T-helper 17 cell (primary cell): ENCODE results near the gene OR10K1. TPM values are rescaled to one million over a fixed set of nuclear protein-coding genes. Genes with fewer than 3 reads are reported as not detected.
"Not testable (repeated sequence)": the region's sequence is repeated elsewhere in the genome, so short reads cannot be mapped to it uniquely, and the experiment has no call there.

Experiments used
- ATAC-seq: fragments of 150-1000 bp; cut with Tn5 transposase; 2 replicates; pipeline ENCODE4 v1.10.0; 2021; ENCODE audit warnings: mild to moderate bottlenecking, moderate library complexity
- DNase-seq, 3 donors: peaks; one replicate each; pipeline versions ENCODE4 v3.0.0 to v3.0.0-alpha.2; 2020 to 2021
- H3K9me3 ChIP-seq: one replicate; pipeline ENCODE4 v1.7.0; 2013; ENCODE audit warnings: low read length, mild to moderate bottlenecking; ENCODE audit not compliant: control insufficient read depth, poor library complexity, severe bottlenecking
- H3K27ac Mint-ChIP-seq: one replicate; pipeline ENCODE4 v1.8.0; 2022; ENCODE audit warnings: mild to moderate bottlenecking, moderate library complexity, mixed read lengths
- H3K27me3 Mint-ChIP-seq: one replicate; pipeline ENCODE4 v1.8.0; 2022; ENCODE audit warnings: mixed read lengths
- H3K36me3 Mint-ChIP-seq: one replicate; pipeline ENCODE4 v1.8.0; 2022; ENCODE audit warnings: low read depth, mixed read lengths
- H3K4me1 Mint-ChIP-seq: one replicate; pipeline ENCODE4 v1.8.0; 2022; ENCODE audit warnings: mild to moderate bottlenecking, mixed read lengths
- H3K4me3 Mint-ChIP-seq: one replicate; pipeline ENCODE4 v1.8.0; 2022; ENCODE audit warnings: mild to moderate bottlenecking, moderate library complexity, mixed read lengths
- total RNA-seq, 4 donors: library from RNA in 2 of 4; stranded (reverse) in 2 of 4; gene quantifications; one replicate each; pipeline ENCODE4 v1.2.3 and lab custom pipeline; 2022 to 2026

The OR10K1 gene
- total RNA-seq (not detected), total RNA-seq (lab: John Stamatoyannopoulos, UW) (0 reads per million in 2 donors)

- no peak within 1 kb of the TSS for H3K4me3 Mint-ChIP-seq
- H3K27ac Mint-ChIP-seq: peak within 1 kb of the TSS; percentile 21
- H3K9me3 ChIP-seq: no peaks in the 10 kb centered on the region
- no peak for ATAC-seq
- H3K4me1 Mint-ChIP-seq: no peaks in the 10 kb centered on the region
- no peaks in the 10 kb centered on the region for H3K36me3 Mint-ChIP-seq
- DNase-seq: no peak
- peaks cover 7% of the 10 kb centered on the region for H3K27me3 Mint-ChIP-seq
These were observed at the start of gene OR10K1 for GRCh38 chr1:158461534-158461933. Gene OR10K1 (plus strand): TSS chr1:158461834. CDS start chr1:158465562, 3,728 bp downstream.

- Mint-ChIP-seq H3K36me3 (no peaks in the 10 kb centered on the region), H3K4me1 (peaks cover 2% of the 10 kb centered on the region), H3K27me3 (peaks cover 23% of the 10 kb centered on the region), H3K4me3 (no peak overlapping the region), H3K27ac (no peak overlapping the region)
- H3K9me3 ChIP-seq: no peaks in the 10 kb centered on the region
- DNase-seq: no peak
- no peak for ATAC-seq
These were observed 46.8 kb upstream of the OR10K1 start for GRCh38 chr1:158414651-158415345.

GRCh38 chr1:158417586-158417985 lies 44.0 kb upstream of the OR10K1 start:
- Mint-ChIP-seq H3K4me1 (peaks cover 2% of the 10 kb centered on the region), H3K27me3 (peaks cover 43% of the 10 kb centered on the region), H3K36me3 (no peaks in the 10 kb centered on the region), H3K4me3 (no peak overlapping the region), H3K27ac (no peak overlapping the region)
- ATAC-seq (no peak), DNase-seq (no peak)
- H3K9me3 ChIP-seq: no peaks in the 10 kb centered on the region

DNA sequence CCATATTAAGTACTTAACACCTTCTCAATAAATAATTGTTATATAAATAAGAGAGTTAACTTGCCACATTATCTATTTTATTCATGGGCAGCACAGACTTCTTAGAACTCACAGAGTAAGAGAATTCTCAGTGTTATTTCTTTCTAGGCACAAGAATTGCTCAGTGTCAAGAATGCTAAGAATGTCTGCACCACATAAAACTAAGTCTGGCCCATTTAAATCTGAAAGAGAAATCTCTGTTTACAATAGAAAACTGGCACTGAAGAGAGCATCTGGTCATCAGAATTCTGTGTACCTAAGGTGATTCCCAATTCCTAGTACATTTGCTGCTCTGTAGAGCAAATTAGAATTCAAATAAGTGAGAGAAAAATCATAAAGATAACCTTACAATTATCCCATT lies 39.4 kb upstream of the OR10K1 start:
- Mint-ChIP-seq H3K27ac (no peak overlapping the region), H3K36me3 (no peaks in the 10 kb centered on the region), H3K4me3 (no peak overlapping the region), H3K4me1 (peaks cover 2% of the 10 kb centered on the region), H3K27me3 (peaks cover 22% of the 10 kb centered on the region)
- no peak for ATAC-seq
- DNase-seq: no peak
- no peaks in the 10 kb centered on the region for H3K9me3 ChIP-seq

GRCh38 chr1:158425027-158425426 lies 36.6 kb upstream of the OR10K1 start:
- Mint-ChIP-seq H3K36me3 (no peaks in the 10 kb centered on the region), H3K4me1 (no peaks in the 10 kb centered on the region), H3K27me3 (peaks cover 22% of the 10 kb centered on the region), H3K27ac (no peak overlapping the region), H3K4me3 (no peak overlapping the region)
- no peak for ATAC-seq
- DNase-seq: no peak
- no peaks in the 10 kb centered on the region for H3K9me3 ChIP-seq

DNA sequence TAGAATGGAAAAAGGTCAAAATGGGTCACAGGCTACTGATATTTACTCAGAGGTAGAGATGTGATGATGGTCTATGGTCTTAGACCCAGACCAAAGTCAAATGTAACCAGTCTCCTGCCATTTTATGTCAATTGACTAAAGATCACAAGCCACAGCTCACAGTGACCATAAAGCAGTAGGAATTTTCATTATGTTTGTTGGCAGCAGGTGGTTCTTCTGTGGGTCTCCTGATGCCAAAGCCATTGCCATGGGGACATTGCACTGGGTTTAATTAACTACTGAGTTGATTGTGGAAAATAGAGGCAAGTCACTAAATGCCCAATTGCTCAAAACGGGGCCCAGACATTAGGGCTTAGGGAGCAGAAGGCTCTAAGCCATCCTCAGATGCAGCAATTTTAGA lies 35.5 kb upstream of the OR10K1 start, which contains the start of gene OR10K2:
Gene OR10K2 (minus strand): TSS at position 101 of the 400 bp plus-strand sequence. CDS start 5,371 bp downstream, outside the sequence.
- no peak for DNase-seq
- H3K9me3 ChIP-seq: no peaks in the 10 kb centered on the region
- Mint-ChIP-seq H3K36me3 (no peaks in the 10 kb centered on the region), H3K4me3 (no peak within 1 kb of the TSS), H3K4me1 (no peaks in the 10 kb centered on the region), H3K27me3 (peaks cover 16% of the 10 kb centered on the region), H3K27ac (no peak within 1 kb of the TSS)
- ATAC-seq: no peak

GRCh38 chr1:158430163-158430562 lies 31.5 kb upstream of the OR10K1 start:
- DNase-seq, H3K9me3 ChIP-seq, H3K4me1 Mint-ChIP-seq, H3K36me3 Mint-ChIP-seq, ATAC-seq, H3K27ac Mint-ChIP-seq, H3K4me3 Mint-ChIP-seq: not testable (repeated sequence)
- peaks cover 27% of the 10 kb centered on the region for H3K27me3 Mint-ChIP-seq

- H3K9me3 ChIP-seq: no peaks in the 10 kb centered on the region
- H3K4me1 Mint-ChIP-seq: no peaks in the 10 kb centered on the region
- H3K36me3 Mint-ChIP-seq: peaks cover 3% of the 10 kb centered on the region
- ATAC-seq (no peak), DNase-seq (no peak)
- no peak overlapping the region for H3K4me3 Mint-ChIP-seq
- no peak overlapping the region for H3K27ac Mint-ChIP-seq
- peaks cover 38% of the 10 kb centered on the region for H3K27me3 Mint-ChIP-seq
These were observed 26.9 kb upstream of the OR10K1 start for GRCh38 chr1:158434741-158435140.

- Mint-ChIP-seq H3K36me3 (peaks cover 4% of the 10 kb centered on the region), H3K4me1 (no peaks in the 10 kb centered on the region), H3K27ac (no peak overlapping the region), H3K27me3 (peaks cover 23% of the 10 kb centered on the region), H3K4me3 (no peak overlapping the region)
- ATAC-seq (no peak), DNase-seq (no peak)
- no peaks in the 10 kb centered on the region for H3K9me3 ChIP-seq
These were observed 16.3 kb upstream of the OR10K1 start for GRCh38 chr1:158445376-158445775.

GRCh38 chr1:158454537-158454936 lies 7.1 kb upstream of the OR10K1 start:
- DNase-seq (no peak), ATAC-seq (no peak)
- Mint-ChIP-seq H3K27ac (no peak overlapping the region), H3K27me3 (peaks cover 30% of the 10 kb centered on the region), H3K36me3 (peaks cover 2% of the 10 kb centered on the region), H3K4me3 (no peak overlapping the region), H3K4me1 (no peaks in the 10 kb centered on the region)
- H3K9me3 ChIP-seq: no peaks in the 10 kb centered on the region

DNA sequence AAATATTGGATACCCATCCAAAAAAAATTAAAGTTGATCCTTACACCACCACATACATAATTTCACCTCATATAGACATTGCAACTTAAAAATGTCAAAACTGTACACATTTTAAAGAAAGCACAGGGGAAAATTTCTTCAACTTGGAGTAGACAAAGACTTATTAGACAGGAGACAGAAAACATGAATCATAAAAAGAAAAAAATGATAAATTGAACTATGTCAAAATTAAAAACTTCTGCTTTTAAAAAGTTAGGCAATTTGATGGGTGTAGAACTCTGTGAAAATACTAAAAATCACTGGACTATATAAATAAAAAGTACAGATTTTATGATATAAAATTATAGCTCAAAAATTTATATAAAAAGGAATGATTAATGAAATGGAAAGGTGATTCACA lies 4.4 kb upstream of the OR10K1 start:
- no peaks in the 10 kb centered on the region for H3K9me3 ChIP-seq
- H3K27ac Mint-ChIP-seq: no peak overlapping the region

DNA sequence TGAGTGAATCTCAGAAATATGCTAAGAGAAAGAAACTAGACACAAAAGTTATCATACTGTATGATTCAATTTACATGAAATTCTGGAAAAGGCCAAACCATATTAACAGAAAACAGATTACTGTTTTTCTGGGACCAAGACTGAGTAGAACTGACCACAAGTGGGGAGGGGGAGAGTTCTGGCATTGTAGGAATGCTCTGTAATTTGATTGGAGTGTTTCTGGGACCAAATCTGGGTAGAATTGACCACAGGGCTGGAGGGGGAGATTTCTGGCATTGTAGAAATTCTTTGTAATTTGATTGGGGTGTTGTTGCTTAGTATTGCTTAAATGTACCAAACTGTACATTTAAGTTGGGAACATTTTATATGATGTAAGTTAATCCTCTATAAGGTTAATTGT lies 3.4 kb upstream of the OR10K1 start:
- no peaks in the 10 kb centered on the region for H3K36me3 Mint-ChIP-seq
- no peaks in the 10 kb centered on the region for H3K4me1 Mint-ChIP-seq
- ATAC-seq (no peak), DNase-seq (no peak)
- no peak overlapping the region for H3K4me3 Mint-ChIP-seq
- H3K9me3 ChIP-seq: no peaks in the 10 kb centered on the region
- no peak overlapping the region for H3K27ac Mint-ChIP-seq
- peaks cover 30% of the 10 kb centered on the region for H3K27me3 Mint-ChIP-seq

More for the DNA sequence above, 4.4 kb upstream of the OR10K1 start:
- DNase-seq (no peak), ATAC-seq (no peak)
- Mint-ChIP-seq H3K4me1 (no peaks in the 10 kb centered on the region), H3K27me3 (peaks cover 30% of the 10 kb centered on the region), H3K36me3 (no peaks in the 10 kb centered on the region), H3K4me3 (no peak overlapping the region)

GRCh38 chr1:158471920-158472319 lies 10.3 kb downstream of the OR10K1 start, which contains the start of gene OR10R2:
Gene OR10R2 (plus strand): TSS chr1:158472220. CDS start chr1:158472326, 106 bp downstream.
- ATAC-seq (no peak), DNase-seq (no peak)
- H3K27me3 Mint-ChIP-seq: peaks cover 29% of the 10 kb centered on the region
- no peaks in the 10 kb centered on the region for H3K9me3 ChIP-seq
- H3K27ac Mint-ChIP-seq: no peak within 1 kb of the TSS
- H3K4me1 Mint-ChIP-seq: peaks cover 2% of the 10 kb centered on the region
- no peak within 1 kb of the TSS for H3K4me3 Mint-ChIP-seq
- peaks cover 2% of the 10 kb centered on the region for H3K36me3 Mint-ChIP-seq

- no peaks in the 10 kb centered on the region for H3K4me1 Mint-ChIP-seq
- ATAC-seq: no peak
- H3K4me3 Mint-ChIP-seq: no peak overlapping the region
- peaks cover 50% of the 10 kb centered on the region for H3K27me3 Mint-ChIP-seq
- no peaks in the 10 kb centered on the region for H3K36me3 Mint-ChIP-seq
- no peak overlapping the region for H3K27ac Mint-ChIP-seq
- H3K9me3 ChIP-seq: no peaks in the 10 kb centered on the region
- DNase-seq: no peak
These were observed 23.8 kb downstream of the OR10K1 start for GRCh38 chr1:158485455-158485854.
